Stimulated activated CD4-positive, alpha-beta T cell treated with anti-CD3 and anti-CD28 coated beads, Interleukin-15, amount 100 ng/mL, for 48 hours (primary cell): ENCODE measurements around the gene KLHDC10.
"Not testable (repeated sequence)": the region's sequence is repeated elsewhere in the genome, so short reads cannot be mapped to it uniquely, and the experiment has no call there.

Experiments used
- DNase-seq, 2 donors: peaks; one replicate each; pipeline ENCODE4 v3.0.0-alpha.2; 2020; ENCODE audit warnings: low read depth in 2 of 2

KLHDC10 gene

DNA sequence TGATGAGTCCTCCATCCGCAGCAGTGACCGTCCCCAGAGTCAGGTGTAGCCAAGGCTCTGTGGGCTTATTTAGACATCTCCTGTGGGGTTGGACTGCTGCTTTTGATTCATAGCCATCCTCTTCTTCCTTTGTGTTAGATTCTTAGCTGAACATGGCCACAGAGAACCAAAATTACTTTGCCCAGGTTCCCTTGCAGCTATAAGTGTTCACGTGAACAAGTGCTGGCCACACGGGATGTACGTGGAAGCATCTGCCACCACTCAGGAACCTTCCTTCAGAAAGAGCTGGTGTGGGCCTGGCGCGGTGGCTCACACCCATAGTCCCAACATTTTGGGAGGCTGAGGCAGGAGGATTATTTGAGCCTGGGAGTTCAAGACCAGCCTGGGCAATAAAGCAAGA is 85.8 kb downstream of the KLHDC10 start:
- DNase-seq: no peak

DNA sequence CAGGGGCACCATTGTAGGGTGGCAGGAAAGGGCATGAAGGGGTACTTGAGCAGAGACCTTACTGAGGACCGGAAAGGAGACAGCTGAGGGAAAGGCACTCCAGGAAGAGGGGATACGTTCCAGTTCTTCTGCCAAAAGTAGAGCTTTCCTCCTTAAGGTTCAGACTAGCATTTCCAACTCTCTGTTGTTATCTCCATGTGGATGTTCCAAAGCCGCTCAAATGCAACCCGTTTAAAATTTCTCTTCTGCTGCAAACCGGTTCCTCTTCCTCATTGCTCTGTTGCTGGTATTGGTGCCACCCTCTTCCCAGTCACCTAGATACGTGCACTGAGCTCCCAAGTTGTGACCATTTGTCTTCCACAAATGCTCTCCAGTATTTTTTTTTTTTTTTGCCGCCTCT is 87.4 kb downstream of the KLHDC10 start:
- no peak for DNase-seq

DNA sequence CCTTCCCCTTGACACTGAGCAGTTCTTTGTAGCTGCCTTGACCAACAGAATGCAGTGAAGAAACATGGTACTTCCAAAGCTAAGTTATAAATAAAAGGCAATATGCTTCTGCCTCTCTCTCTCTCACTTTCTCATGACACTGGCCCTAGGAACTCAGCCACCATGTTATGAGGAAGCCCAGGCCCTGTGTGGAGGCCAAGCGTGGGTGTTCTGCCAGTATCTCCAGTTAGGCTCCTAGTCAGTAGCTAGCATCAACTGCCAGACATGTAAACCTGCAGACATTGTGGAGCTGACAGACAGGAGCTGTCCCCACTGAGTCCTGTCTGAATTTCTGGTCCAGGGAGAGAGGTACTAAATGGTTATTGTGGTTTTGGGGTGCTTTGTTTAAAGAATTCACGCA is 89.7 kb downstream of the KLHDC10 start:
- no peak for DNase-seq

DNA sequence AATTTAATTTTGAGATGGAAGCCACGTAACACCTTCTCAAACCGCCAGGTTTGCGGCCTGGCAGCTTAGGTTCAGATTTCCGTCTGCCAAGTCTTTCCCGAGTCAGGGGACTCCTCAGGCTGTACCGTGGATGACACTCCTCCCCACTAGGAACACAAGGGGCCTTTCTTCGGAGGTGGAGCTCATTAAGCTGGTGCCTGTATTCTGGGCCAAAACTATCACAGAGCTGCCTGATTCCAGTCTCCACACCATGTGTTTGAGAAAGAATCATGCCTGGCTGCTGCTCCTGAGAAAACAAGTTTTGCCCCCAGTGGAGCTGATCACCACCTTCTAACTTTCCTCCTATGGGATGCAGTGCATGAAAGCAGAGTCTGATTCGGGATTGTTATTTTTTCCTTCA is 90.1 kb downstream of the KLHDC10 start:
- DNase-seq: no peak

DNA sequence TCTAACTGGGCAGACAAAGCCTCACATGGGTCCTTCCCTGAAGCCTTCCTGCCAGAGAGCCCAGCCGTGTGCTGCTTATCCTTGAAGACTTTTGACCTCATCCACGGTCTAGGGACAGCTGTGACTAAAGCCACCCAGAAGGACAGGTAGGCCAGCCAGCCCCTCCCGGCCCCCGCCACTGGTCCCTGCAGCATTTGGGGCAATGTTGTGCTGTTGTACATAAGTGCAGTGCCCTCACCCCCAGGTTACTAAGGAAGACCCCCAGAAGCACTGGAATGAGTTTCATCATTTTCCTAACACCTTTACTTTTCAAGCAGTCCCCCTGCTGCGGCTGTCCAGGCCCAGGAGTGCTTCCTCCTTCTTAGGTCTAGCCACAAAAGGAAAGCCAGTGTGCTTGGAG is 91.9 kb downstream of the KLHDC10 start:
- DNase-seq: no peak

DNA sequence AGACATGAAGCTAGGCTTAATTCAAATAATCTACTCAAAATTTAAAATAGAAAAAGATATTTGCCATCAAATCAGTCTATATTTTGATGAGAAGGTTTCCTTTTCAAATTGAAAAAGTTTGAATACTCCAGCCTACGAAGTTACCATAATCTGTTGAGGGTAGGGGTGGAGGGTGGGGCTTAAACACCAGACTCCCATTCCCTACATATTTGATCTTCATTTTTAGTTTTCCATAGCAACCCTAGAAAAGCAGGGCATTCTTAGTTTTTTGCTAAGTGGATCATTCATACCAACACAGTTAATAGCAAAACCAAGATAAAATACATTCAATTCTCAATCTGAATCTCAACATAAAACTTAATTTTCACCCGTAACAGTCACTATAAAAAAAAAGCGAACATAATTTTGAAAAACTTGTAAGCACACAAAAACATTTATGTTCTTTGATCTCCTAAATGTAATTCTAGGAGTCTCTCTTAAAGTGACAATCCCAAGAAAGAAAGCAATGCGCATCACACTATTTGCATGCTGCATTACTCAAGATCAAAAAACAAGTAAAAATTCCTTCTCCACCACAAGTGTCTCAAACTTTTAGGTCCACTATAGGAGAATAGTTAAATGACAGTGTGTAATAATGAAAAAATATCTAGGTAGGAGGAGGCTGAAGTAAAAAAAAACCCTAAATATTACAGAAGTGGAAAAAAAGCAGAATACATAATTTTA is 104.1 kb downstream of the KLHDC10 start:
- DNase-seq: no peak

DNA sequence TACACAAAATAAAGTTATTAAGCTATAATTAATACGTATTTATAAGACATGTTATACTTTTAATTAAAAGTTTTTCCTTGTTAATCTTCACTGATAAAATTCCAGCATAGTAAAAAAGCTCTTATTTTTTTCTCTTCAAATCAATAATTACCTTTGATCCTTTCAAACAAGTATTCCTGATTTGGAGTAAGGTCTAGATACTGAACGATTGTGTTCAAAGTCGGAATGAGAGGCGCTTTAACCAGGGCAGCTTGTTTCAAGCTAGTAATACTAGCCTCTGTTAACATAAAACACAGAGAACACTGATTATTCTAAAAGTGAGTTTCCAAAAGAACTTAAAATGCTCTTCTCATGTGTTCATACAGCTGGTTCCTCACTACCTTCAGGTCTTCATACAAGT is 107.9 kb downstream of the KLHDC10 start:
- DNase-seq: no peak

DNA sequence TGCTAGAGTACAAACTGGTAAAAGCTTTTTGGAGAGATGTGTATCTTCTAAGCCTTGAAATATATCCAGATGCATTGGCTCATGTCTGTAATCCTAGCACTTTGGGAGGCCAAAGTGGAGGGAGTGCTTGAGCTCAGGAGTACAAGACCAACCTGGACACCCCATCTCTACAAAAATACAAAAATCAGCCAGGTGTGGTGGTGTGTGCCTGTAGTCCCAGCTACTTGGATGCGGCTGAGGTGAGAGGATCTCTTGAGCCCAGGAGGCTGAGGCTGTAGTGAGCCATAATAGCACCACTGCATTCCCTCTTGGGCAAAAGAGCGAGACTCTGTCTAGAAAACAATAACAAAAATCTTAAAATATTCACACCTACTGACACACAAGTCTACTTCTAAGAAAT is 109.3 kb downstream of the KLHDC10 start:
- no peak for DNase-seq

DNA sequence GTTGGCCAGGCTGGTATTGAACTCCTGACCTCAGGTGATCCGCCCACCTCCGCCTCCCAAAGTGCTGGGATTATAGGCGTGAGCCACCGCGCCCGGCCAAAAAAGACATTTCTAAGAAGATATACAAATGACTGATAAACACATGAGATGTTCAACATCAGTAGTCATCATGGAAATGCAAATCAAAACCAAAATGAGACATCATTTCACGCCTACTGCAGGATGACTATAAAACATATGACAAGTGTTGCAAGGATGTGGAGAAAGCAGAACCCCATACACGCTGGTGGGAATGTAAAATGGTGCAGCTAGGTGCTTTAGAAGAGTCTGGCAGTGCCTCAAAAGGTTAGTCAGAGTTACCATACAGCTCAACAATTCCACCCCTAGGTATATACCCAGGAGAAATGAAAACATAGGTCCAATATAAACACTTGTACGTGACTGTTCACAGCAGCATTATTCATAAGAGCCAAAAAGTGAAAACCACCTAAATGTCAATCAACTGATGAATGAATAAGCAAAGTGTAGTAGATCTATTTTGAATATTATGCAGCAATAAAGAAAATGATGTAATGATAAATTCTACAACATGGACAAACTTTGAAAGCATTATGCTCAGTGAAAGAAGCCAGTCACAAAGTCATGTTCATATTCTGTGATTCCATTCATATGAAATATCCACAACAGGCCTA is 110.4 kb downstream of the KLHDC10 start:
- peak; percentile 44 to 49 for DNase-seq

DNA sequence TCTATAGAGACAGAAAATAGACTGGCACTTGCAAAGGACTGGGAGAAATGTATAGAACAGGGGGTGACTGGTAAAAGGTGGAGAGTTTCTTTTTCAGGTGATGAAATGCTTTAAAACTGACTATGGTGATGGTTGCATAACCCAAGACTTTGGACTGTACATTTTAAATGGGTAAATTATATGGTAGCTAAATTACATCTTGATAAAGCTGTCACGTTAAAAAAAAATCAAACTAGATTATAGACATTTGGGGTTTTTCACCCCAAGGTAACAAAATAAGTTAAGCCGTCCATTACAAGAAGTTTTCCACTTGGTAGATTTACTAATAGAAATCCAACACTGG is 110.9 kb downstream of the KLHDC10 start:
- DNase-seq: no peak

DNA sequence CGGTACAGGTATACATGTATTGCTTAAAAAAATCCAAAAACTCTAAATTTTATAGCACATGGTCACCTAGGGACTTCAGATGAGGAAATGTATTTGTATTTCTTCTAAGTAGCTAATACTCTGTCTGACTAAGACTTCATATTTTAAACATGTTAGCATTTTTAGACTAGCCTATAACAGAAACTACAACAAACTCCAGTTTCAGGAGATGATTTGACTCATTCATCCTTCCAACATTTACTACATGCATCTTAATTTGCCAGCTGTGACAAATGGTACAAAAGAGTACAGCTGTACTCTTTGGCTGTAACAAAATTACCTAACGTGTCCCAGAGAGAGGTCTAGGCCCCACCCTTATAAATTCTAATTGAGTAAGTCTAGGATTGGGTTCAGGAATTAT is 112.7 kb downstream of the KLHDC10 start:
- no peak for DNase-seq

DNA sequence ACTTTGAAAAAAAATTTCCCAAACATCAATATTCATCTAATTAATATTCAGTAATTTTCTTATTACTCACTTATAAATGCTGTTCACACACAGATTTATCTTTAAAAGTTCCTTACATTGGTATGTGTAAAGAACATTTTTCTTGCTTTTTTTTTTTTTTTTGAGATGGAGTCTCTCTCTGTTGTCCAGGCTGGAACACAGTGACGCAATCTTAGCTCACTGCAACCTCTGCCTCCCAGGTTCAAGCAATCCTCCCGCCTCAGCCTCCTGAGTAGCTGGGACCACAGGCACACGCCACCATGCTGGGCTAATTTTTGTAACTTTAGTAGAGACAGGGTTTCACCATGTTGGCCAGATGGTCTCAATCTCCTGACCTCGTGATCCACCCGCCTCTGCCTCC is 114.0 kb downstream of the KLHDC10 start:
- DNase-seq: not testable (repeated sequence)
